CD4-positive, alpha-beta T cell treated with Interleukin-12 subunit alpha and Interleukin-12 subunit beta, for 1 hour (primary cell): ENCODE data around the gene ULK4.
"Not testable (repeated sequence)": the region's sequence is repeated elsewhere in the genome, so short reads cannot be mapped to it uniquely, and the experiment has no call there.

Source experiments
- DNase-seq: peaks from one replicate; pipeline ENCODE4 v3.0.0-alpha.2; 2020

ULK4 gene

DNA sequence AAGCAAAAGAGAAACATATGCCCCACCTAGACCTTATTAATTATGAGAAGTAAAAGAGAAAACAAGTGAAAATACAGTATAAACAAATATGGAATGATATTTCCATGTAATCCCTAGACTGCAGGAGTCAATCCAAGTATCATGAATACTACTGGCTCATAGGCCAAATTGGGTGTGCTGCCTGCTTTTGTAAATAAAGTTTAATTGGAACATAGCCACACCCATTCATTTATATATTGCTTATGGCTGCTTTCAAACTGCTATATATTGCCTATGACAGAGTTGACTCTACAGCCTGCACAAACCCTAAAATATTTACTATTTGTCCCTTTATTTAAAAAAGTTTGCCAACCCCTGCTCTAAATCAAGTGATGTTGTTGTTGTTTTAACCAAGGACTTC is 5.3 kb downstream of the ULK4 start:
- DNase-seq = no peak

- no peak for DNase-seq
Observed at GRCh38 chr3:41955192-41955591, 6.7 kb downstream of the ULK4 start.

- DNase-seq = no peak
Observed at GRCh38 chr3:41943311-41943843, 18.5 kb downstream of the ULK4 start.

DNA sequence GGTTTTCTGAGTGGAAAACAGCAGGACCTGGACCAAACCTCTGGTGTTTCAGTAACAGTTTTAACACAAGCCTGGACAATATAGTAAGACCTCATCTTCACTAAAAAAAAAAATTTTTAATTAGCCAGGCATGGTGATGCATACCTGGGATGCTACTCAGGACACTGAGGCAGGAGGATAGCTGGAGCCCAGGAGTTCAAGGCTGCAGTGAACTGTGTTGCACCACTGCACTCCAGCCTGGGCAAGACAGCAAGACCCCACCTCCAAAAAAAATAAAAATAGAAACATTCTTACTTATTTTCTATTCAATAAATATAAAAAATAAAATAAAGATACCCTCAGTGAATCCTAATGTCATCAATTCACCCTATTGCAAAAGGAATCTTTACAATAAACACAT is 21.5 kb downstream of the ULK4 start:
- no peak for DNase-seq

GRCh38 chr3:41936384-41936783 is 25.5 kb downstream of the ULK4 start:
- DNase-seq = no peak

- DNase-seq = no peak
Observed at GRCh38 chr3:41933154-41933676, 28.7 kb downstream of the ULK4 start.

- DNase-seq = no peak
Observed at GRCh38 chr3:41932464-41932863, 29.4 kb downstream of the ULK4 start.

DNA sequence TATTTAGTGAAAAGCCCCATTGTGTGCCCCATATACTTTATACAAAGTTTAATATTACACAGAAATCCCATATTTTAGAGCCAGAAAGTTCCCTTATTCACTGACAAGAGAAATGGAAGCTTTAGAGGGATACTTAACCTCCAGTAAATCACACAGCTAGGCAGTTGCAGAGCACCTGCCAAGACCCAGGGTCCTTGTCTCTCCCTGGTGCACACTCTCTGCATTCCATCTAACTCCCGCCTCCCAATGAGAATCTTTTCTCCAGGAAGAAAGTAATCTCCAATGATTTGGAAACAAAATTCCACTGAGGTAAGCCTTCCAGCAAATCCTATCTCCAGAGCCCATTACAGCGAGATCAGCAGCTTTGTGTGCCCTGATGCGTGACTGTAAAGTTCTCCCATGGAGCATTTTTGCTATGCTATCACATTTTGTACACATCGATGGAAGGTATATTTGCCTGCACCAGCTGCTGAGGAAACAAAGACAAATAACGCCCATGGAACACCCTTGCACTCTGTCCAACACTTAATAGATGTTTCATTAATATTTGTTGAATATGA is 41.4 kb downstream of the ULK4 start:
- DNase-seq = no peak

GRCh38 chr3:41915353-41915752 is 46.5 kb downstream of the ULK4 start:
- DNase-seq = no peak

DNA sequence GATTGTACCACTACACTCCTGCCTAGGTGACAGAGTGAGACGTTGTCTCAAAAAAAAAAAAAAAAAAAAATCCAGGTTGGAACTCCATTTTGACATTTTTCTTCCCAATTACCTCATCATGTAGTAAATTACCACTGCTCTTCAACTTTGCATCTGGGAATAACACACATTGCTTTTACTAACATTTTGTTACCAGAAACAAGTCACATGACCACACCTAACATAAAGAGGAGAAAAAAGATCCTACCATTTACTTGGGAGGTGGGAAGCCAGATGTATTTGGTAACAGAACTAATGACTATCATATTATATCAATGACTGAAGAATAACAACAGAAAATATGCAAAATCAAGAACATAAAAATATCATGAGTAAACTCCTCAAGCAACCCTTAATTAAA is 49.6 kb downstream of the ULK4 start:
- DNase-seq = no peak

- no peak for DNase-seq
Observed at GRCh38 chr3:41907330-41908073, 54.4 kb downstream of the ULK4 start.

DNA sequence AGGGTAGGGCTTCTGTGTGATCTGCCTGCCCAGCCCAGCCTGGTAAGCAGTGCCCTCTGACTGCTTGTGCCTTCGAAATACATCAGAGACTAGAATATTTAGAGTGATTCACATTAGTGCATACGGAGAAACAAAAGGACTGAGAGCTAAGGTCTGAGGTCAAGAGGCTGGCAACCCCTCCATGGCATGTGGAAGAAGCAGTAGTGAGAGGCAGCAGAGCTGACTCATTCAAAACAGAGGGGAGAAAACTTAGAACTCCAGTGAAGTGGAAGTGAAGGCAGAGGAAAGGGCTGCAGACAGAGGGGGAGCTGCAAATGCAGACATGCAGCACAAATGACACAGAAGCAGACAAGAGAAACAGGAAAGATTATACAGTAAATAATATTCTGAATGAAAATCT is 61.6 kb downstream of the ULK4 start:
- no peak for DNase-seq

- no peak for DNase-seq
Observed at GRCh38 chr3:41898631-41899030, 63.3 kb downstream of the ULK4 start.

DNA sequence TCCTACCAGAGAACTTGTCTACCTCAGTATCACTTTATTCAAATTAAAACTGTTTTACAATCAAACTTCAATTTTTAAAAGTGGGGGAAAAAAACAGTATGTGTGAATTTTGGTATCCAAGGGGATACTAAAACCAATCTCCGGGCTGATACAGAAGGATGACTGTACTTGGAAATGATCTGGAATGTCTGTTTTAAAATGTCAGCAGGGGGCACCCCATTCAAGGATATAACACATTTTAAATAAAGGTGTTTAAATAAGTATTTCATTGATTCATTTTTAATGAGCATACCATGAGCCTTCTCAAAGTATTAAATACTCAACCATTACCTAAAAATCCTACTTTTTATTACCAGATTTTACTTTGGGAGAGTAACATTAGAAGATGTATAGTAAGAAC is 67.9 kb downstream of the ULK4 start:
- peak; percentile 42 for DNase-seq

GRCh38 chr3:41888368-41889076 is 73.4 kb downstream of the ULK4 start:
- DNase-seq = no peak

DNA sequence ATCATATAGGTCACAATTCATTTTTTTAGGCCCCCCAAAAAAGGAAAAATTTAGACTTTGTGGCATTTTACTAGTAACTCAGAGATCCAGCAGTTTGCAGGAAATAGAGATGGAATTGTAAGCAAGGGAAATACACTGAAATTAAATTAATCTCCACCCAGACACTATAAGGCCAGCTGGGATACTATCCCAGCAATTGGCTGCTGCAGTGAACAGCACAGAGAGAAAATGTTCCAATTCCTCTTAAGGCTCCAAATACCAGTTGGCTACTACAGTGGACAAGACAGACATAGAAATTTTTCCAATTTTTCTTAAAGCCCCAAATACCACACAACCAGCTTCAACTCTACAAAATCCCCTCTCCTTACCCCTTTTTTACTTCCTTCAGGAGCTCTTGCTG is 78.9 kb downstream of the ULK4 start:
- DNase-seq = no peak

GRCh38 chr3:41881233-41881821 is 80.6 kb downstream of the ULK4 start:
- DNase-seq = peak; percentile 60

DNA sequence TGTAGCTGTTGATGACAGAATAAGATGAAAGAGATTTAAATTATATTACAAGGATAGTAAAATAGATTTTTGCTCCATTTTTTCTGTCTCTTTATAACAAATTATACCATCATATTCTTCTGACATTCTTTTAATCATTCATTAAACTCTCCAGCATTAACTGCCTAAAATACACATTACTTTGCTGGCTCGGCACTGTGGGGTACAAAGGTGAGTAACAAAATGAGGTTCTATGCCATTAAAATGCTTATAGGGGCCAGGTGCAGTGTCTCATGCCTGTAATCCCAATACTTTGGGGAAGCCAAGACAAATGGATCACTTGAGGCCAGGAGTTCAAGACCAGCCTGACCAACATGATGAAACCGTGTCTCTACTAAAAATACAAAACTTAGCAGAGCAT is 81.5 kb downstream of the ULK4 start:
- DNase-seq = no peak

DNA sequence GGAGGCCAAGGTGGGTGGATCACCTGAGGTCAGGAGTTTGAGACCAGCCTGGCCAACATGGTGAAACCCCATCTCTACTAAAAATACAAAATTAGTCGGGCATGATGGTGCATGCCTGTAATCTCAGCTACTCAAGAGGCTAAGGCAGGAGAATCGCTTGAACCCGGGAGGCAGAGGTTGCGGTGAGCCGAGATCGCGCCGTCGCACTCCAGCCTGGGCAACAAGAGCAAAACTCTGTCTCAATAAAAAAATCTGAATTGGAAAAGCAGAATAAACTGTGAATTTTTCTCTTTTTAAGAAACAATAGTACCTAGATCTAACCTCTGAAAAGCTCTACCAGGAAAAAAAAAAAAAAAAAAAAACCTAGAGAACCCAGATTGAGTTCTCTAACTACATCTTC is 84.2 kb downstream of the ULK4 start:
- DNase-seq = not testable (repeated sequence)

GRCh38 chr3:41874022-41874421 is 87.9 kb downstream of the ULK4 start:
- DNase-seq = no peak

DNA sequence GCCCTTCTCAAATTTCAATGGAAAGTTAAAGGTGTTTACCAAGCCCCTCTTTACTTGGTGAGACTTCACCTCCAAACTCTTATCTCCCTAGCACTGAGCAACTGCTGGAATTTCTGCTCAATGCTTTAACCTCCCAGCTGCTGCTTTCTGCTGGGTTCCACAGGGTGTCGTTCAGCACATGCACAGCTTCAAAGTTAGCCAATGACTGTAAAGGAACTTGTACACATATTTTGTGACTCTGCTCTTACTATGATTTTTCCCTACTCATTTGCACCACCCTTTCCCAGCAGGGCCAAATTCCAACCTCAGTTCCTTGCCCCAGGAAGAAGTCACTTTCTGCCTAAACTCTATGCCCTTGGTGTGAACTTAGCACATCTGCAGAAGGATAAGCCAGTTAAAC is 89.7 kb downstream of the ULK4 start:
- DNase-seq = no peak

GRCh38 chr3:41867533-41867932 is 94.4 kb downstream of the ULK4 start:
- DNase-seq = no peak

DNA sequence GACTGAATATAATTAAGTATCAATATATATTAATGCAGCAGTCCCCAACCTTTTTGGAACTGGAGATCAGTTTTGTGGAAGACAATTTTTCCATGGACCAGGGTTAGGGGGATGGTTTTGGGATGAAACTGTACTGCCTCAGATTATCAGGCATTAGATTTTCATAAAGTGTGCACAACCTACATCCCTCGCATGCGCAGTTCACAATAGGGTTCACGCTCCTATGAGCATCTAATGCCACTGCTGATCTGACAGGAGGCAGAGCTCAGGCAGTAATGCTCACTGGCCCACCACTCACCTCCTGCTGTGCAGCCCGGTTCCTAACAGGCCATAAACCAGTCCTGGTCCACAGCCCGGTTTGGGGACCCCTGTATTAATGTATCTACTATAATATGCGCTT is 95.6 kb downstream of the ULK4 start:
- no peak for DNase-seq

GRCh38 chr3:41863024-41863423 is 98.9 kb downstream of the ULK4 start:
- no peak for DNase-seq
